ENCODE measurements around the gene STRN.
"Not testable (repeated sequence)": the region's sequence is repeated elsewhere in the genome, so short reads cannot be mapped to it uniquely, and the experiment has no call there.

STRN gene

GRCh38 chr2:37000988-37001556, 34.7 kb upstream of the STRN start:
- Histone ChIP-seq H3K27ac (no peak overlapping the region), H3K4me3 (ENCODE audit: low read depth in 1 of 2, low read length in 1 of 2) (no peak overlapping the region), H3K36me3 (peaks cover 91% of the 10 kb centered on the region)

GRCh38 chr2:37000318-37000717, 34.0 kb upstream of the STRN start:
- H3K36me3 ChIP-seq, result peaks cover 83% of the 10 kb centered on the region
- H3K4me3 ChIP-seq (ENCODE audit: low read depth in 1 of 2, low read length in 1 of 2), result no peak overlapping the region
- TF ChIP-seq, protein P1, sequence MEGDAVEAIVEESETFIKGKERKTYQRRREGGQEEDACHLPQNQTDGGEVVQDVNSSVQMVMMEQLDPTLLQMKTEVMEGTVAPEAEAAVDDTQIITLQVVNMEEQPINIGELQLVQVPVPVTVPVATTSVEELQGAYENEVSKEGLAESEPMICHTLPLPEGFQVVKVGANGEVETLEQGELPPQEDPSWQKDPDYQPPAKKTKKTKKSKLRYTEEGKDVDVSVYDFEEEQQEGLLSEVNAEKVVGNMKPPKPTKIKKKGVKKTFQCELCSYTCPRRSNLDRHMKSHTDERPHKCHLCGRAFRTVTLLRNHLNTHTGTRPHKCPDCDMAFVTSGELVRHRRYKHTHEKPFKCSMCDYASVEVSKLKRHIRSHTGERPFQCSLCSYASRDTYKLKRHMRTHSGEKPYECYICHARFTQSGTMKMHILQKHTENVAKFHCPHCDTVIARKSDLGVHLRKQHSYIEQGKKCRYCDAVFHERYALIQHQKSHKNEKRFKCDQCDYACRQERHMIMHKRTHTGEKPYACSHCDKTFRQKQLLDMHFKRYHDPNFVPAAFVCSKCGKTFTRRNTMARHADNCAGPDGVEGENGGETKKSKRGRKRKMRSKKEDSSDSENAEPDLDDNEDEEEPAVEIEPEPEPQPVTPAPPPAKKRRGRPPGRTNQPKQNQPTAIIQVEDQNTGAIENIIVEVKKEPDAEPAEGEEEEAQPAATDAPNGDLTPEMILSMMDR (IDR thresholded peaks at IDR 0.05), result no peak
- no peaks in the 10 kb centered on the region for H3K27me3 ChIP-seq
- no peak overlapping the region for H3K27ac ChIP-seq
- no peaks in the 10 kb centered on the region for H3K4me1 ChIP-seq (ENCODE audit: control insufficient read depth in 1 of 2, insufficient read depth in 1 of 2, low read depth in 1 of 2, low read length in 1 of 2)
- H3K9me3 ChIP-seq, result no peaks in the 10 kb centered on the region

More at GRCh38 chr2:37000988-37001556, 34.7 kb upstream of the STRN start:
- Histone ChIP-seq H3K9me3 (no peaks in the 10 kb centered on the region), H3K27me3 (no peaks in the 10 kb centered on the region), H3K4me1 (ENCODE audit: control insufficient read depth in 1 of 2, insufficient read depth in 1 of 2, low read depth in 1 of 2, low read length in 1 of 2) (no peaks in the 10 kb centered on the region)
- TF ChIP-seq, protein P1 (IDR thresholded peaks at IDR 0.05), result no peak

DNA sequence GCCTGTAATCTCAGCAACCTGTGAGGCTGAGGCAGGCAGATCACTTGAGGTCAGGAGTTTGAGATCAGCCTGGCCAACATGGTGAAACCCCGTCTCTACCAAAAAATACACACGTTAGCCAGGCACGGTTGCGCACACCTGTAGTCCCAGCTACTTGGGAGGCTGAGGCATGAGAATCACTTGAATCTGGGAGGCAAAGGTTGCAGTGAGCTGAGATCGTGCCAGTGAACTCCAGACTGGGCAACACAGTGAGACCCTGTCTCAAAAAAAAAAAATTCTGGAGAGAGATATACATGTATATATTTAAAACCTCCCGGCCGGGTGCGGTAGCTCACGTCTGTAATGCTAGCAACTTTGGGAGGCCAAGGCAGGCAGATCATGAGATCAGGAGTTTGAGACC, 33.1 kb upstream of the STRN start:
- H3K27me3 ChIP-seq; H3K27ac ChIP-seq; H3K4me1 ChIP-seq (ENCODE audit: control insufficient read depth in 1 of 2, insufficient read depth in 1 of 2, low read depth in 1 of 2, low read length in 1 of 2); H3K9me3 ChIP-seq; H3K4me3 ChIP-seq (ENCODE audit: low read depth in 1 of 2, low read length in 1 of 2): not testable (repeated sequence)
- H3K36me3 ChIP-seq, result peaks cover 74% of the 10 kb centered on the region

DNA sequence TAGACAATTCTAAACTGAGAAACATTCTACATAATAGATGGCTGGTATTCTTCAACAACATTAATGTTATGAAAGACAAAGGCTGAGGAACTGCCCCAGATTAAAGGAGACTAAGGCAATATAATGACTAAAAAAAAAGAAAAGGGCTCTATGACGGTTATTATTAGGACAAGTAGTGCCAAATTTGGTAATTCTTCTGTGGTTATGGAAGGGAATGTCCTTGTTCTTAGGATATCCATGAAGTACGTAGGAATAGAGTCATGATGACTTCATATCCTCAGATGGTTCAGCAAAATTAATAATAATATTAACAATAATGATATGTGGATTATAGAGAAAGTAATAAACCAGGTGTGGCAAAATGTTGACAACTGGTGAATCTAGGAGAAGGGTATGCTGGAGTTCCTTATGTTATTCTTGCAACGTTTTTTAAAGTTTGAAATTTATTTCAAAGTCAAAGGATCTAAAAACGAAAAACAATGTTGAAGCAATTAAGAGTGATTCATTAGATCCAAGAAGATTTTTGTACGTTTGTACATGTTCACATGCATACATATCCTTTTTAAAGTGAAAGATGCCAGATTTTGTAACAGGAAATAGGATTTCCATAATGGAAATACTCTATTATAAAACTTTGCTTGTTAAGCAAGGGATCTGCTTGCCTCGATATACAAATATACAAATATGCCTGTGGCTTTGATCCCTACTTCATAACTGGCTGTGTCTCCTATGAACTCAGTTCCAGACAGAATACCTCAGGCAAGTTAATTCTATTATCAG, 27.7 kb upstream of the STRN start:
- TF ChIP-seq, protein P1 (IDR thresholded peaks at IDR 0.05), result no peak
- Histone ChIP-seq H3K27ac (no peak overlapping the region), H3K4me3 (ENCODE audit: low read depth in 1 of 2, low read length in 1 of 2) (no peak overlapping the region), H3K9me3 (no peaks in the 10 kb centered on the region), H3K27me3 (no peaks in the 10 kb centered on the region), H3K36me3 (peaks cover 46% of the 10 kb centered on the region), H3K4me1 (ENCODE audit: control insufficient read depth in 1 of 2, insufficient read depth in 1 of 2, low read depth in 1 of 2, low read length in 1 of 2) (no peaks in the 10 kb centered on the region)

- no peaks in the 10 kb centered on the region for H3K27me3 ChIP-seq
- TF ChIP-seq, protein P1 (IDR thresholded peaks at IDR 0.05), result no peak
- peaks cover 47% of the 10 kb centered on the region for H3K36me3 ChIP-seq
- H3K9me3 ChIP-seq, result no peaks in the 10 kb centered on the region
- no peak overlapping the region for H3K27ac ChIP-seq
- H3K4me3 ChIP-seq (ENCODE audit: low read depth in 1 of 2, low read length in 1 of 2), result no peak overlapping the region
- H3K4me1 ChIP-seq (ENCODE audit: control insufficient read depth in 1 of 2, insufficient read depth in 1 of 2, low read depth in 1 of 2, low read length in 1 of 2), result no peaks in the 10 kb centered on the region
Measured at GRCh38 chr2:36988008-36988407, 21.7 kb upstream of the STRN start.

DNA sequence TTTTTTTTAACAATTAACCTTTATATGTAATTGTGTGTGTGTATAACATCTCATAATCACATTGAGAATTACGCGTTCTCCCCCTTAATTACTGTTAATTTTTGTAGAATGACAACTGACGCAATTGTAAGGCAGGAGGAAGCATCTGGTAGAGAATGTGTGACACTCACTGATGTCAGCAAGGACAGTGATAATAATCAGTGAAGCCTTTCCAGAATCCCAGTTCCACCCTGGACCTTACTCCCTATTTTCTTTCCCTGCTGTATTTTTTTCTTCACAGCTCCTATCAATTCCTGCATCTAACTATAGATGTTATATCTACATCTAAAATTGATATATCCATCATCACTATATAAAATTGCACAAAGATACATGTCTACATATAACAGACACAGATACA, 16.1 kb upstream of the STRN start:
- Histone ChIP-seq H3K27me3 (no peaks in the 10 kb centered on the region), H3K27ac (no peak overlapping the region), H3K4me1 (ENCODE audit: control insufficient read depth in 1 of 2, insufficient read depth in 1 of 2, low read depth in 1 of 2, low read length in 1 of 2) (no peaks in the 10 kb centered on the region), H3K4me3 (ENCODE audit: low read depth in 1 of 2, low read length in 1 of 2) (no peak overlapping the region), H3K9me3 (no peaks in the 10 kb centered on the region), H3K36me3 (peaks cover 37% of the 10 kb centered on the region)
- TF ChIP-seq, protein P1 (IDR thresholded peaks at IDR 0.05), result no peak

Data from neutrophil (primary cell).